OCI-LY1 (cell line): Measurements from ENCODE around the gene ADAM12.

Experiments
- H2AFZ ChIP-seq: fragments of 200-600 bp; sonication (generic), shearing (Covaris generic); 2 replicates; pipeline ENCODE4 v1.6.0; 2014; ENCODE audit warnings: antibody characterized with exemption, mild to moderate bottlenecking, low read length
- H3F3A ChIP-seq: fragments of 200-600 bp; sonication (generic), shearing (Covaris generic); 2 replicates; pipeline ENCODE4 v1.6.0; 2014; ENCODE audit warnings: mild to moderate bottlenecking, antibody characterized with exemption, low read length, moderate library complexity; ENCODE audit not compliant: insufficient read depth
- H3K27ac ChIP-seq: fragments of 200-600 bp; sonication (generic); 2 replicates; pipeline ENCODE4 v1.5.1; 2014; ENCODE audit warnings: low read length, mixed run types, mild to moderate bottlenecking, low read depth; ENCODE audit not compliant: poor library complexity, severe bottlenecking
- H3K27me3 ChIP-seq: fragments of 200-600 bp; sonication (generic); 2 replicates; pipeline ENCODE4 v1.6.0; 2014; ENCODE audit warnings: antibody characterized with exemption, mild to moderate bottlenecking, low read length, moderate library complexity; ENCODE audit not compliant: insufficient read depth
- H3K36me3 ChIP-seq: fragments of 200-600 bp; sonication (generic); 2 replicates; pipeline ENCODE4 v1.6.1; 2014; ENCODE audit warnings: mild to moderate bottlenecking, antibody characterized with exemption, low read length, moderate library complexity, mixed read lengths; ENCODE audit not compliant: insufficient read depth
- H3K4me1 ChIP-seq: fragments of 200-600 bp; sonication (generic); 2 replicates; pipeline ENCODE4 v1.5.1; 2014; ENCODE audit warnings: mild to moderate bottlenecking, low read length, moderate library complexity; ENCODE audit not compliant: insufficient read depth, severe bottlenecking
- H3K4me2 ChIP-seq: fragments of 200-600 bp; sonication (generic), shearing (Covaris generic); 2 replicates; pipeline ENCODE4 v1.6.1; 2014; ENCODE audit warnings: low read length
- H3K4me3 ChIP-seq: fragments of 200-600 bp; sonication (generic); 2 replicates; pipeline ENCODE4 v1.5.1; 2014; ENCODE audit warnings: low read length, low read depth, mild to moderate bottlenecking, mixed read lengths; ENCODE audit not compliant: poor library complexity, severe bottlenecking
- H3K79me2 ChIP-seq: fragments of 200-600 bp; shearing (Covaris generic); 2 replicates; pipeline ENCODE4 v1.6.1; 2016; ENCODE audit warnings: mixed run types, low read length, mixed read lengths; ENCODE audit not compliant: insufficient read depth
- H3K9ac ChIP-seq: fragments of 200-600 bp; sonication (generic), shearing (Covaris generic); 2 replicates; pipeline ENCODE4 v1.6.1; 2014; ENCODE audit warnings: mild to moderate bottlenecking, low read length, mixed read lengths
- H3K9me2 ChIP-seq: fragments of 200-600 bp; sonication (generic), shearing (Covaris generic); 2 replicates; pipeline ENCODE4 v1.6.1; 2014; ENCODE audit warnings: low read depth, mild to moderate bottlenecking, low read length, mixed read lengths
- H3K9me3 ChIP-seq: fragments of 200-600 bp; shearing (Covaris generic); 2 replicates; pipeline ENCODE4 v1.6.1; 2014; ENCODE audit warnings: low read length, mixed read lengths
- H4K20me1 ChIP-seq: fragments of 200-600 bp; sonication (generic), shearing (Covaris generic); 2 replicates; pipeline ENCODE4 v1.6.0; 2016; ENCODE audit warnings: mild to moderate bottlenecking, low read length; ENCODE audit not compliant: insufficient read depth
- EZH2 ChIP-seq: fragments of 200-600 bp; sonication (generic), shearing (Covaris generic); IDR thresholded peaks from 2 replicates; pipeline ENCODE4 v1.8.0; 2017; ENCODE audit warnings: borderline replicate concordance, mixed run types, mild to moderate bottlenecking, antibody characterized with exemption, low read length, moderate library complexity, mixed read lengths
- TF ChIP-seq, protein P1 (sequence below): fragments of 200-600 bp; sonication (generic), shearing (Covaris generic); IDR thresholded peaks from 2 replicates; pipeline ENCODE4 v1.5.1; 2017; ENCODE audit warnings: mild to moderate bottlenecking, antibody characterized with exemption, low read length, moderate library complexity, mixed read lengths

The ADAM12 gene

GRCh38 chr10:126034586-126034985 is 353.7 kb downstream of the ADAM12 start:
- H3K4me1 ChIP-seq: no peaks in the 10 kb centered on the region
- H3K9ac ChIP-seq: no peak overlapping the region
- H3K27ac ChIP-seq: no peak overlapping the region
- H3K4me2 ChIP-seq: no peak overlapping the region
- H3K9me3 ChIP-seq: peaks cover 5% of the 10 kb centered on the region; the same call in 1 of the 2 replicates
- H2AFZ ChIP-seq: no peak overlapping the region
- H3F3A ChIP-seq: no peaks in the 10 kb centered on the region
- no peaks in the 10 kb centered on the region for H3K27me3 ChIP-seq
- no peaks in the 10 kb centered on the region for H4K20me1 ChIP-seq
- no peaks in the 10 kb centered on the region for H3K79me2 ChIP-seq
- H3K9me2 ChIP-seq: no peaks in the 10 kb centered on the region
- no peaks in the 10 kb centered on the region for H3K36me3 ChIP-seq
- no peak overlapping the region for H3K4me3 ChIP-seq
- TF ChIP-seq EZH2: no peak
- TF ChIP-seq, protein P1, sequence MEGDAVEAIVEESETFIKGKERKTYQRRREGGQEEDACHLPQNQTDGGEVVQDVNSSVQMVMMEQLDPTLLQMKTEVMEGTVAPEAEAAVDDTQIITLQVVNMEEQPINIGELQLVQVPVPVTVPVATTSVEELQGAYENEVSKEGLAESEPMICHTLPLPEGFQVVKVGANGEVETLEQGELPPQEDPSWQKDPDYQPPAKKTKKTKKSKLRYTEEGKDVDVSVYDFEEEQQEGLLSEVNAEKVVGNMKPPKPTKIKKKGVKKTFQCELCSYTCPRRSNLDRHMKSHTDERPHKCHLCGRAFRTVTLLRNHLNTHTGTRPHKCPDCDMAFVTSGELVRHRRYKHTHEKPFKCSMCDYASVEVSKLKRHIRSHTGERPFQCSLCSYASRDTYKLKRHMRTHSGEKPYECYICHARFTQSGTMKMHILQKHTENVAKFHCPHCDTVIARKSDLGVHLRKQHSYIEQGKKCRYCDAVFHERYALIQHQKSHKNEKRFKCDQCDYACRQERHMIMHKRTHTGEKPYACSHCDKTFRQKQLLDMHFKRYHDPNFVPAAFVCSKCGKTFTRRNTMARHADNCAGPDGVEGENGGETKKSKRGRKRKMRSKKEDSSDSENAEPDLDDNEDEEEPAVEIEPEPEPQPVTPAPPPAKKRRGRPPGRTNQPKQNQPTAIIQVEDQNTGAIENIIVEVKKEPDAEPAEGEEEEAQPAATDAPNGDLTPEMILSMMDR: no peak

DNA sequence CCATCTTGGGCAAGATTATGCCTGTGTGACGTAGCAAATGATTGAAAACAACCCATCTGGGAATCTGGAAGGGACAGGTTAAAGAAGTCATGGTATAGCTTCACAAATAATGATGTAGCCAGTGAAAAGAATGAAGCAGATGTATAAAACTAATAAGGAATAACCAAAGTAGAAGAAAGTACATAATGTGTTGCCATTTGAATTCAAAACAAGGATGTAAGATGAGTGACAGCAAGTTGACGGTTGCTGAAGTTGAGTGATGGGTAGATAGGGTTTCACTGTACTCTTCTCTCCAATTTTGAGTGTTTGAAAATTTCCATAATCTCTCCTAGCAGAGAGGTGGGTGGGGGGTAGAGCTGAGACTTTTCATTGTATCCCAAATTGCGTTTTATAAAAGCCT is 358.3 kb downstream of the ADAM12 start:
- H3K4me3 ChIP-seq: no peak overlapping the region
- no peaks in the 10 kb centered on the region for H3K9me2 ChIP-seq
- no peak overlapping the region for H2AFZ ChIP-seq
- H3K79me2 ChIP-seq: no peaks in the 10 kb centered on the region
- TF ChIP-seq, protein P1: no peak
- no peak for TF ChIP-seq EZH2
- H3F3A ChIP-seq: no peaks in the 10 kb centered on the region
- no peaks in the 10 kb centered on the region for H3K4me1 ChIP-seq
- no peaks in the 10 kb centered on the region for H3K36me3 ChIP-seq
- no peaks in the 10 kb centered on the region for H3K27me3 ChIP-seq
- no peak overlapping the region for H3K4me2 ChIP-seq
- H3K9ac ChIP-seq: no peak overlapping the region
- H3K27ac ChIP-seq: no peak overlapping the region
- peaks cover 5% of the 10 kb centered on the region; the same call in 1 of the 2 replicates for H3K9me3 ChIP-seq
- H4K20me1 ChIP-seq: no peaks in the 10 kb centered on the region

GRCh38 chr10:126027692-126028091 is 360.6 kb downstream of the ADAM12 start:
- Histone ChIP-seq H4K20me1 (no peaks in the 10 kb centered on the region), H3K9me2 (no peaks in the 10 kb centered on the region), H3K9ac (no peak overlapping the region), H3F3A (no peaks in the 10 kb centered on the region), H2AFZ (no peak overlapping the region), H3K4me1 (no peaks in the 10 kb centered on the region), H3K4me3 (no peak overlapping the region), H3K4me2 (no peak overlapping the region), H3K79me2 (no peaks in the 10 kb centered on the region), H3K27ac (no peak overlapping the region), H3K36me3 (no peaks in the 10 kb centered on the region), H3K27me3 (no peaks in the 10 kb centered on the region), H3K9me3 (no peaks in the 10 kb centered on the region; the same call in 1 of the 2 replicates)
- TF ChIP-seq, protein P1: no peak
- TF ChIP-seq EZH2: no peak
